HepG2 (cell line): Measurements from ENCODE around the gene CHRNG. TPM values are rescaled to one million over a fixed set of nuclear protein-coding genes. Genes with fewer than 3 reads are reported as not detected.

Experiments
- ATAC-seq: fragments of 200-7000 bp; cut with Tn5 transposase; 3 replicates; pipeline ENCODE4 v1.9.1; 2020; ENCODE audit warnings: mild to moderate bottlenecking, moderate library complexity
- BruUV-seq: library from RNA; stranded (reverse); fragments of 400-500 nt; replicated peaks from 2 replicates; lab custom pipeline; 2021; lab: Mats Ljungman, UMichigan
- CTCF ChIA-PET: fragments of 300-600 bp; formaldehyde crosslinking; extraction: SDS; loops from one replicate; lab custom pipeline; 2021; ENCODE audit warnings: low total read pairs, inconsistent platforms, low intra/inter-chr PET ratio; lab: Yijun Ruan, JAX
- POLR2A ChIA-PET: fragments of 350-600 bp; sonication (Branson Sonifier 250); formaldehyde crosslinking; loops from one replicate; lab custom pipeline; 2020; ENCODE audit warnings: antibody characterized with exemption, inconsistent platforms; lab: Yijun Ruan, JAX
- DNase-seq: peaks from one replicate; pipeline ENCODE4 v3.0.0-alpha.2; 2015; ENCODE audit warnings: low spot score
- FAIRE-seq: peaks from 3 replicates; lab custom pipeline; 2011; peaks lifted over from hg19 to GRCh38; lab: Jason Lieb, UNC
- H2AFZ ChIP-seq: one replicate; pipeline ENCODE4 v1.6.1; 2011; ENCODE audit warnings: low read length, inconsistent platforms
- H3K27ac ChIP-seq: fragments of 300-600 bp; 3 replicates; pipeline ENCODE4 v1.8.0; 2011; ENCODE audit warnings: mixed run types, mild to moderate bottlenecking, mixed read lengths, low read length, inconsistent platforms; ENCODE audit not compliant: insufficient read depth; ENCODE audit errors: extremely low read length
- H3K27me3 ChIP-seq, 2 experiments: fragments of 200-600 bp in 1 of 2; 2 replicates in 1 of 2; 3 replicates in 1 of 2; pipeline versions ENCODE4 v1.6.0 to v1.8.0; 2011; ENCODE audit warnings: low read length in 2 of 2, mild to moderate bottlenecking in 2 of 2, moderate library complexity in 2 of 2, inconsistent platforms in 1 of 2; ENCODE audit not compliant: insufficient read depth in 2 of 2, control insufficient read depth in 1 of 2
- H3K36me3 ChIP-seq, 2 experiments: fragments of 200-600 bp in 1 of 2; replicated peaks in 1 of 2; 2 replicates in 1 of 2; 3 replicates in 1 of 2; pipeline versions ENCODE4 v1.5.1 to v1.8.0; 2011; ENCODE audit warnings: low read length in 2 of 2, inconsistent platforms in 1 of 2; ENCODE audit not compliant: insufficient read depth in 2 of 2, control insufficient read depth in 1 of 2
- H3K4me1 ChIP-seq: 2 replicates; pipeline ENCODE4 v1.5.1; 2012; ENCODE audit warnings: low read length, inconsistent platforms; ENCODE audit not compliant: insufficient read depth
- H3K4me2 ChIP-seq: 2 replicates; pipeline ENCODE4 v1.6.0; 2011; ENCODE audit warnings: low read depth, low read length, inconsistent platforms
- H3K4me3 ChIP-seq, 3 experiments: fragments of 200-600 bp in 1 of 3; sonication (generic), shearing (Covaris generic) in 1 of 3; replicated peaks in 1 of 3; 2 replicates each; pipeline ENCODE4 v1.5.1; 2011 to 2016; ENCODE audit warnings: low read length in 3 of 3, inconsistent platforms in 2 of 3, low read depth in 2 of 3, mild to moderate bottlenecking in 2 of 3, control low read depth in 1 of 3, mixed read lengths in 1 of 3; ENCODE audit not compliant: insufficient read depth in 1 of 3
- H3K79me2 ChIP-seq: one replicate; pipeline ENCODE4 v1.6.1; 2011; ENCODE audit warnings: low read length, inconsistent platforms; ENCODE audit not compliant: insufficient read depth
- H3K9ac ChIP-seq: 2 replicates; pipeline ENCODE4 v1.6.0; 2011; ENCODE audit warnings: mild to moderate bottlenecking, low read depth, low read length, inconsistent platforms; ENCODE audit not compliant: insufficient read depth
- H3K9me3 ChIP-seq: 2 replicates; pipeline ENCODE4 v1.5.1; 2012; ENCODE audit warnings: mild to moderate bottlenecking, low read length
- H4K20me1 ChIP-seq: 2 replicates; pipeline ENCODE4 v1.6.0; 2011; ENCODE audit warnings: inconsistent platforms, mild to moderate bottlenecking, low read length, moderate library complexity; ENCODE audit not compliant: insufficient read depth
- ATF7-NPFF ChIP-seq: sonication (generic); formaldehyde crosslinking; IDR thresholded peaks from 2 replicates; pipeline ENCODE4 v1.8.1; 2023; ENCODE audit warnings: mild to moderate bottlenecking, low read depth, missing genetic modification reagents, moderate library complexity
- ATM ChIP-seq: fragments of 450-650 bp; IDR thresholded peaks from 2 replicates; pipeline ENCODE4 v1.7.1; 2017; ENCODE audit warnings: mild to moderate bottlenecking, borderline replicate concordance
- CC2D1A ChIP-seq: sonication (generic); formaldehyde crosslinking; IDR thresholded peaks from 2 replicates; pipeline ENCODE4 v1.8.1; 2023; ENCODE audit warnings: mild to moderate bottlenecking, missing genetic modification reagents
- FOXA3 ChIP-seq: IDR thresholded peaks from 2 replicates; pipeline ENCODE4 v1.6.1; 2016; ENCODE audit warnings: missing genetic modification reagents, missing compliant biosample characterization
- HOXA7 ChIP-seq: sonication (generic); formaldehyde crosslinking; IDR thresholded peaks from 2 replicates; pipeline ENCODE4 v1.8.1; 2022; ENCODE audit warnings: mild to moderate bottlenecking, missing genetic modification reagents, moderate library complexity
- MEIS2 ChIP-seq: sonication (generic); formaldehyde crosslinking; IDR thresholded peaks from 2 replicates; pipeline ENCODE4 v1.9.0; 2021; ENCODE audit warnings: mild to moderate bottlenecking, missing genetic modification reagents
- NR2F1 ChIP-seq, 2 experiments: fragments of 450-650 bp in 1 of 2; formaldehyde crosslinking in 1 of 2; IDR thresholded peaks; 2 replicates each; pipeline versions ENCODE4 v1.5.0 to v1.6.1; 2016 to 2020; ENCODE audit warnings: mild to moderate bottlenecking in 1 of 2, missing compliant biosample characterization in 1 of 2, missing genetic modification reagents in 1 of 2, moderate library complexity in 1 of 2
- SIX1 ChIP-seq: sonication (generic); formaldehyde crosslinking; IDR thresholded peaks from 2 replicates; pipeline ENCODE4 v1.4.0; 2020; ENCODE audit warnings: missing genetic modification reagents, borderline replicate concordance
- SP2 ChIP-seq: sonication (generic); formaldehyde crosslinking; IDR thresholded peaks from 2 replicates; pipeline ENCODE4 v1.5.1; 2020; ENCODE audit warnings: mild to moderate bottlenecking, missing genetic modification reagents
- TBX3 ChIP-seq: fragments of 450-650 bp; IDR thresholded peaks from 2 replicates; pipeline ENCODE4 v1.6.1; 2017; ENCODE audit warnings: antibody characterized with exemption, mild to moderate bottlenecking, inconsistent platforms, borderline replicate concordance
- WGBS: methylation state at CpG from one replicate; pipeline ENCODE4 v1.1.6; 2017; ENCODE audit warnings: low lambda C conversion rate; 5-methylcytosine and 5-hydroxymethylcytosine counted together
- in situ Hi-C: cut with HindIII; loops from 2 replicates; pipeline ENCODE4 v1.10.0; 2017; ENCODE audit warnings: low pct_unique_long_range_greater_than_20kb; ENCODE audit not compliant: extremely low pct_ligation_motif_present
- intact Hi-C: fragments of 100-400 bp; cut with micrococcal nuclease; formaldehyde crosslinking; loops from one replicate; pipeline ENCODE4 v1.10.0; 2022; ENCODE audit not compliant: unreplicated experiment
- polyA plus RNA-seq, 8 experiments: library from polyadenylated mRNA; depleted of rRNA in 3 of 8; stranded (reverse) in 7 of 8; unstranded in 1 of 8; fragments of >200 nt; fragmentation: Illumina TruSeq in 4 of 8; extraction: Trizol in 4 of 8; gene quantifications; 2 replicates each; pipeline versions ENCODE4 v1.2.1 to v1.2.3, GENCODE V29; 2011 to 2016; ENCODE audit warnings: low read depth in 4 of 8, missing spikeins in 1 of 8, mixed read lengths in 1 of 8; ENCODE audit not compliant: insufficient read depth in 1 of 8
- total RNA-seq, 5 experiments: library from RNA; depleted of rRNA; stranded (reverse); fragments of >200 nt; fragmentation: Illumina TruSeq; extraction: Trizol; gene quantifications; 2 replicates each; pipeline ENCODE4 v1.2.3, GENCODE V29; 2016; ENCODE audit warnings: low read depth in 1 of 5
- TF ChIP-seq, protein P1 (sequence below): sonication (generic); formaldehyde crosslinking; IDR thresholded peaks from 2 replicates; pipeline ENCODE4 v1.4.0; 2020; ENCODE audit warnings: missing genetic modification reagents, borderline replicate concordance
- TF ChIP-seq, protein P2 (sequence below): sonication (generic); formaldehyde crosslinking; IDR thresholded peaks from 2 replicates; pipeline ENCODE4 v1.9.0; 2021; ENCODE audit warnings: missing genetic modification reagents, mild to moderate bottlenecking, borderline replicate concordance

CHRNG gene
- total and polyA plus RNA-seq, 2 of the 13 experiments (the other 11 are each of a cell fraction or from before 2014, with no cell fraction given): not detected

GRCh38 chr2:232586943-232587505, 47.5 kb downstream of the CHRNG start (continued):
- TF ChIP-seq, protein P1, sequence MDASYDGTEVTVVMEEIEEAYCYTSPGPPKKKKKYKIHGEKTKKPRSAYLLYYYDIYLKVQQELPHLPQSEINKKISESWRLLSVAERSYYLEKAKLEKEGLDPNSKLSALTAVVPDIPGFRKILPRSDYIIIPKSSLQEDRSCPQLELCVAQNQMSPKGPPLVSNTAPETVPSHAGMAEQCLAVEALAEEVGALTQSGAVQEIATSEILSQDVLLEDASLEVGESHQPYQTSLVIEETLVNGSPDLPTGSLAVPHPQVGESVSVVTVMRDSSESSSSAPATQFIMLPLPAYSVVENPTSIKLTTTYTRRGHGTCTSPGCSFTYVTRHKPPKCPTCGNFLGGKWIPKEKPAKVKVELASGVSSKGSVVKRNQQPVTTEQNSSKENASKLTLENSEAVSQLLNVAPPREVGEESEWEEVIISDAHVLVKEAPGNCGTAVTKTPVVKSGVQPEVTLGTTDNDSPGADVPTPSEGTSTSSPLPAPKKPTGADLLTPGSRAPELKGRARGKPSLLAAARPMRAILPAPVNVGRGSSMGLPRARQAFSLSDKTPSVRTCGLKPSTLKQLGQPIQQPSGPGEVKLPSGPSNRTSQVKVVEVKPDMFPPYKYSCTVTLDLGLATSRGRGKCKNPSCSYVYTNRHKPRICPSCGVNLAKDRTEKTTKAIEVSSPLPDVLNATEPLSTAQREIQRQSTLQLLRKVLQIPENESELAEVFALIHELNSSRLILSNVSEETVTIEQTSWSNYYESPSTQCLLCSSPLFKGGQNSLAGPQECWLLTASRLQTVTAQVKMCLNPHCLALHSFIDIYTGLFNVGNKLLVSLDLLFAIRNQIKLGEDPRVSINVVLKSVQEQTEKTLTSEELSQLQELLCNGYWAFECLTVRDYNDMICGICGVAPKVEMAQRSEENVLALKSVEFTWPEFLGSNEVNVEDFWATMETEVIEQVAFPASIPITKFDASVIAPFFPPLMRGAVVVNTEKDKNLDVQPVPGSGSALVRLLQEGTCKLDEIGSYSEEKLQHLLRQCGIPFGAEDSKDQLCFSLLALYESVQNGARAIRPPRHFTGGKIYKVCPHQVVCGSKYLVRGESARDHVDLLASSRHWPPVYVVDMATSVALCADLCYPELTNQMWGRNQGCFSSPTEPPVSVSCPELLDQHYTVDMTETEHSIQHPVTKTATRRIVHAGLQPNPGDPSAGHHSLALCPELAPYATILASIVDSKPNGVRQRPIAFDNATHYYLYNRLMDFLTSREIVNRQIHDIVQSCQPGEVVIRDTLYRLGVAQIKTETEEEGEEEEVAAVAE: no peak
- TF ChIP-seq MEIS2 (CRISPR knock-in tag) (no peak), TBX3 (no peak), FOXA3 (no peak), NR2F1 (CRISPR knock-in tag; IDR thresholded peaks at IDR 0.05) (no peak), CC2D1A (CRISPR knock-in tag) (no peak), ATM (no peak), ATF7-NPFF (CRISPR knock-in tag) (no peak)

DNA sequence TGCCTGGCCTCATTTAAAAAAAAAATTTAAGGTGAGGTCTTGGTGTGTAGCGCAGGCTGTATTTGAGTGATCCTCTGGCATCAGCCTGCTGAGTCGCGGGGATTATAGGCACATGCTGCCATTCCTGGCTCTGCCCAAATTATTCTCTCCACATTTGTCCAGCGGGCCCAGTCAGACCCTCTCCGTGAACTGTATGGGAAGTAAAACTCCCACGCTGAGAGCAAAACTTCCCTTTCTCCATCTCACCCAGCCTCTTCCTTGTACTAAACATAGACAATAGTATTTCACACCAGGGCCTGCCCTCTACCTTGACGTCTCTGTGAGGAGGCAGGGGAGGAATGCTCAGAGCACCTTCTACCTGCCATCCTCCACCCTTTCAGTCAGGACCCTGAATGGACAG, 48.0 kb downstream of the CHRNG start:
- Histone ChIP-seq H3K79me2 (no peaks in the 10 kb centered on the region), H3K9ac (no peak overlapping the region), H4K20me1 (no peaks in the 10 kb centered on the region), H3K36me3 (peaks cover 0 to 6% of the 10 kb centered on the region in 2 experiments; a peak in 1 of 5 replicates), H3K4me2 (no peak overlapping the region), H3K27ac (no peak overlapping the region), H3K4me3 (no peak overlapping the region), H2AFZ (no peak overlapping the region), H3K9me3 (no peaks in the 10 kb centered on the region), H3K4me1 (0 out of 2 replicates have a peak, but pooled peaks cover 6% of the 10 kb centered on the region), H3K27me3 (no peaks in the 10 kb centered on the region)
- DNase-seq (no peak), ATAC-seq (no peak; the same call in 1 of the 3 replicates), FAIRE-seq (no peak)
- BruUV-seq: no TSS peak
- ChIA-PET CTCF (no interaction called here), POLR2A (no interaction called here)
- in situ Hi-C loops: no loop called here
- TF ChIP-seq SP2 (CRISPR knock-in tag) (no peak), HOXA7 (CRISPR knock-in tag) (no peak), SIX1 (CRISPR knock-in tag) (no peak)
- TF ChIP-seq, protein P2, sequence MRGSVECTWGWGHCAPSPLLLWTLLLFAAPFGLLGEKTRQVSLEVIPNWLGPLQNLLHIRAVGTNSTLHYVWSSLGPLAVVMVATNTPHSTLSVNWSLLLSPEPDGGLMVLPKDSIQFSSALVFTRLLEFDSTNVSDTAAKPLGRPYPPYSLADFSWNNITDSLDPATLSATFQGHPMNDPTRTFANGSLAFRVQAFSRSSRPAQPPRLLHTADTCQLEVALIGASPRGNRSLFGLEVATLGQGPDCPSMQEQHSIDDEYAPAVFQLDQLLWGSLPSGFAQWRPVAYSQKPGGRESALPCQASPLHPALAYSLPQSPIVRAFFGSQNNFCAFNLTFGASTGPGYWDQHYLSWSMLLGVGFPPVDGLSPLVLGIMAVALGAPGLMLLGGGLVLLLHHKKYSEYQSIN: no peak
- intact Hi-C loops: no loop called here
- 90% methylated on average over 7 of the region's 7 CpGs for WGBS
